GM19351 (cell line): ENCODE data around the gene CST6.

ENCODE experiments used
- ATAC-seq: cut with Tn5 transposase; IDR thresholded peaks from one replicate; pipeline ENCODE4 v1.9.1; 2021; ENCODE audit warnings: mild to moderate bottlenecking, moderate library complexity; ENCODE audit not compliant: unreplicated experiment

The CST6 gene

DNA sequence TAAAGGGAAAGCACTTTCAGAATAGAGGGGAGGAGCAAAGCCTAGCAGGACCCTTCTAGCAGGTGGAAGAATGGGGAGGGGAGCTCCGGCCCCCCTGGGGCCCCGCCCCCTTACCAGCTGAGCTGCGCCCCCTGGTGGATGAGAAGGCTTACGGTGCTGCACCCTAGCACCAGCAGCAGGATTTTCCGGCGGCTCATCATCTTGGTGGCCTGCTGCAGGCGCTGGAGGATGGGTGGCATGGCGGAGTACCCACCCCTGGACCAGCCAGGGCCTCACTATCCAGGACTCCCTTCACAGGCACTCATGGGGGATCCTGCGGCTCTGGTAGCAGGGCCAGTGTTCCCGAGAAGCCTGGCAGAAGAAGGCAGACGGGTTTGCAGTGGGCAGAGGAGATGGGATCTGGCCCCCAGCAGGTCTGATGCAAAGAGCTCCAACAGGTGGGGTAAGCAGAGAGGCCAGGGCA, 33.4 kb downstream of the CST6 start:
- ATAC-seq = no peak

DNA sequence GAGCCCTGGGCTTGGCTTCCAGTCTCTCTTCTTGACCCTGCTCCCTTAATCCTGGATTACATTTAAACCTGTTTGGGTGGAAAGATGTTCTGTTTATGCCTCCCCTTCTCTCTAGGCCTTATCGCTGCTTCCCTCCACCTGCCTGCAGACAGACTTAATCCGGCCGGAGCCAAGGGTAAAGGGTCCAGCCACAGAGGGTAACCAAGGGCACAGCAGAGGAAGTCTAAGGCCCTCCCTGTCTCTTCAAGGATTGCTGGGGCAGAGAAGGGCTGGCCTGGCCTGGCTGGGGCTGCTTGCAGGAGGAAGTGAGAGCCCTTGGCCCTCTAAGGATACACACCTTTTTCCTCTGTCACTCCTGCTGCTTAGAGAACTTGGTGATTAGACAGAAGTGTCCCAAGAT, 35.1 kb downstream of the CST6 start:
- no peak for ATAC-seq

DNA sequence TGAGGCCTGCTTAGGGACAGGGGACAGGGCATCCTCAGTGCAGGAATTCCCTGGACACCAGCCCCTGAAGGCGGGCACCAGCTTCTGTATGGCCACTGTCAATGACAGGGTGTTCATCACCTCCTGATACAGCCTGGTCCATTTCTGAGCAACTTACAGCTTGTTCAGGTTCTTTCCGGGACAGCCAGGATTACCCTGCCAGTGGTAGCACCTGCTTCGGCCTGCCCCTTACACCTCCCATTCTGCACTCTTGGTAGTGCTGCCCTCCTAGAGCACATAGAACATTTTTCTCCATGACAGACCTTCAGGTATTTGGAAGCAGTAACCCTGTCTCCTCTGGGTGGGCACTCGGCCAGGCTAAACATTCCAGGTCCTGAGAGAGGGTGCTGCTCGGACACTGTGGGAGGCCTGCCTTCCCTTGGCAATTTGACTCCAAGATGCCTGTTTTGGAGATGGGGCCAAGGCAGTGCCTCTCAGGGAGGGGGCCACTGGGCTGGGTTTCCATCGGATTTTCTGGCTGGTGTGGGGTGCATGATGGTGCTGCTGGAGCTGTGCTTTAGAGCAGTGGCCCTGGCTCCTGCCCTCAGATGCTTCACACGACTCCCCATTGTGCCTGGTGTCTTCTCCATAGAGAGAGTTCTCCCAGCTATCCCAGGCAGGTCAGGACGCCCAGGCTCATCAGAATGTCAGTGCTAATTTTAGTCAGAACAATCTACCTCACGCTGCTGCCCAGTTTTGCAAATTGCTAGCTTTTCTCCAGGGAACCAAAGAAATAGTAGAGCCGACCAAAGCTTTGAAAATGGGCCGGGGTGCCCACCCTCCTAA, 35.9 kb downstream of the CST6 start:
- no peak for ATAC-seq

DNA sequence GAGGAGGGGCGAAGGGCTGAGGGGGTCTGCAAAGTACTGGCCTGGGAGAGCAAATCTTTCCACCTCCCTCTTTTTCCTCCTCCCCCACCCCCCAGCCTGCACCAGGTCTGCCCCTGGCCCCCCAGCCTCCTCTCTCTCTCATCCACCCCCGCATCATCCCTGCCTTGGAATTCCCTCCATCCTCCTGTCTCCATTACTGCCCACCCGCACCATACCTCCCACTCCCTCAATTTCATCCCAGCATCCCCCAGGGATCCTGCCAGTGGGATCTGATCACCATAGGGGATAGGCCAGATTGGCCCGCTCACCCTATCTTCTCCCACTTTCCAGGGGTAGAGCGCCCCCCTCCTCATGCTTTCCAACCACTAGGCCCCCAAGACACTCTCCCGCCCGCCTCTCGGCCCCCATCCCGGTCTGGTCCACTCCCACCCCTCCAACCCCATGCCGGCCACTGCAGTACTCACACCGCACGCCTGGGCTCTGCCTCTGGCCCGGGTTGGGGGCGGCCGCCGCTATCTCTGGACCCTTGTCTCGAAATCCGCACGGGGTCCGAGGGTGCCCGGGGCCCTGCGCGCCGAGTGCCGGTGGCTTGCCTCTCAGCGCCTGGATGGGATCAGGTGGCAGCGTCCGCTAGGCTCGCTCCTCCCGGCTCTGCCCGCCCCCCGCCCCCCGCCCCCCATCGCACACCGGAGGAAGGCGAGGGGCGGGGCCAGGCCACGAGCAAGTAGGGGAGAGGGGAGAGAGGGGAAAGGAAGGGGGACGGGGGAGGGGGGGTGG, 36.9 kb downstream of the CST6 start, which contains the start of gene GAL3ST3:
Gene GAL3ST3 (minus strand): TSS at position 615 of the 777 bp plus-strand sequence. CDS start 3,746 bp downstream, outside the sequence.
- ATAC-seq = no peak

DNA sequence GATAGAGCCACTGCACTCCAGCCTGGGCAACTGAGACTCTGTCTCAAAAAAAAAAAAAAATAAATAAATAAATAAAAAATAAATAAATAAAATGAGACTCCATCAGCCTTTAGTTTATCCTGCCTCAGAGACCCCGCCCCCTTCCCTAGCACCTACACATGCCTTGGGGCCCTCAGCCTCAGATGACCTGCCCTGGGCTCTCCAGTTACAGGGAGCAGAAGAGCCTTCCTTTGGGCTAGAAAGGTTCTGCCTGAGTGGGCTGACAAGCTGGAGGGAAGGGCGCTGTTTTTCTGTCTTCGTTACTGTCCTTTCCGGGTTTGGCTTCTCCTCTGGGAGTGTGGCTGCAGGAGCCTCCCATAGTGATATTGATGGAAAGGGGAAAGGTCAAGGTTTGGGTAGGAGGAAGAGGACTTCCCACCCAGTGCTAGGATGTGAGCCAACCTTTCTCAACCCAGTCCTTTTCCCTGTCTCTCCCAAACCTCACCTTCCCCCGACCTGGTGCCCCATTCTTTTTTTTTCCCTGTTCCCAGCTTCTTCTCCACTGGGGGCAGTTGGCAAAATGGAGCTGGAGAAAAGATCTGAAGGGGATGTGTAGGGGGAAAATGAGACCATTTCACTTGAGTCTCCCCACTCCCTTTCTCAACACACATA, 38.9 kb downstream of the CST6 start:
- no peak for ATAC-seq

DNA sequence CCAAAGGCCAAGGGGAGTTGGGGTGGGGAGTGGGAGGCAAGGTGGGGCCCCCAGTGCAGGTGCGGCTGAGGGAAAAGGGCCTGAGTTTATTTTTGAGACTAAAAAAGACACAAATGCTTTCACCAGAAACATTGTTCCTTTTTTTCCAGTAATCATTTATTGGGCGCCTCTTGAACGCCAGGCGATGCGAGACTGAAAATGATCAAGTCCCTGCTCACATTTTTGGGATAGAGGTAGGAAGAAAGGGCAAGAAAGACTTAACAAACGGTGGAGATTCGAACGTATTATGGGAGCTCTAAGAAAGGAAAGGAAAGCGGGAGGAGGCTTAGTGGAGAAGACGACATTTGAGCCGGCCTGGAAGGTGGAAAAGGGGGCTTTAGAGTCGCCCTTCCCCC, 39.6 kb downstream of the CST6 start:
- no peak for ATAC-seq

DNA sequence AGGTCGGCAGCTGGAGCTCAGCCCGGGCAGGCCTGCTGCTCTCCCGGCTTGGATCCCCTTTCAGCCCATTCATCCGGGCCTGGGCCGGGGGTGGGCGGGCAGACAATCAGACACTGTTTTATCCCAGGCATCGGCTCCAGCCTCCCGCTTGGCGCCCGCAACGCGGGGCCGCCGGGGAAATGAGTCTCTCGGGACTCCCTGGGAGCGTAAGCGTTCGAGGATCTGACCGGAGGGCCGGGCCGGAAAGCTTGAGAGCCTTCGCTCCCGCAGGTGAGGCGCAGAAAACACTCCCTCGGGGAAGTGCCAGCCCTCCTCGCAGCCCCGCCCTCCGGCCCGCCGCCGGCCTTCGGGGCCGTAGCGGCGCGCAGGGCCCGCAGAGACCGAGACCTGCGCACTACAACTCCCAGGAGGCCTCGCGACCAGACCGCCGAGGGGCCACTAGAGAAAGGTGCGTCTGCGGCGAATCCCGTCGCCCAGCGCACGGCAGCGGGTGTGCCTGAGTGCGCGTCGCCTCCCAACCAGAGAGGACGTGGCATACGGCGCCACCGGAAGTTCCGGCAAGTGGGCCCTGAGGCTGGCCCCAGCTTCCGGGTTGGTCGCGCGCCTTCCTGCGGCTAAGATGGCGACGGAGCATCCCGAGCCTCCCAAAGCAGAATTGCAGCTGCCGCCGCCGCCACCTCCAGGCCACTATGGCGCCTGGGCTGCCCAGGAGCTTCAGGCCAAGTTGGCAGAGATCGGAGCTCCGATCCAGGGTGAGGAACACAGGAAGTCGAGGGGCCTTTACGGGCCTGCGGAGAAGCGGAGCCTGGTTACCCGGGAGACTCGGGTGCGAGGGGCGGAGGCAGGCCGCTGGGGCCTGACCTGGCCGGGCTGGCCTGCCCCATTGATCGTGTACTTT, 40.2 kb downstream of the CST6 start, which contains the start of gene SF3B2:
Gene SF3B2 (plus strand): TSS at position 599 of the 898 bp plus-strand sequence. CDS start 21 bp downstream, at position 620.
- ATAC-seq = peak; percentile 95

DNA sequence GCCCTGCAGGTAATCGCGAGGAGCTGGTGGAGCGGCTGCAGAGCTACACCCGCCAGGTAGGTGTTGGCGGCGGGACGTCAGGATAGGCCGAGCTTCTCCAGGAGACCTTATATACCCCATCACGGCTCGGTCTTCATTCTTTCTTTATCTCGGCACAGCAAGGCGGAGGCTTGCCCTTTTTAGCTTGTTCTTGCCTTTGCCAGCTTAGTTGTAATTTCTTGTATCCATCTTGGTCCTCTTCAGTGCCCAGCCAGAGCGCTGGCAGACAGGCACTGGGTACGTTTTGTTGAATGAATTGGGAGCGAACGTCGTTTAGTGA, 40.8 kb downstream of the CST6 start:
- ATAC-seq = no peak

DNA sequence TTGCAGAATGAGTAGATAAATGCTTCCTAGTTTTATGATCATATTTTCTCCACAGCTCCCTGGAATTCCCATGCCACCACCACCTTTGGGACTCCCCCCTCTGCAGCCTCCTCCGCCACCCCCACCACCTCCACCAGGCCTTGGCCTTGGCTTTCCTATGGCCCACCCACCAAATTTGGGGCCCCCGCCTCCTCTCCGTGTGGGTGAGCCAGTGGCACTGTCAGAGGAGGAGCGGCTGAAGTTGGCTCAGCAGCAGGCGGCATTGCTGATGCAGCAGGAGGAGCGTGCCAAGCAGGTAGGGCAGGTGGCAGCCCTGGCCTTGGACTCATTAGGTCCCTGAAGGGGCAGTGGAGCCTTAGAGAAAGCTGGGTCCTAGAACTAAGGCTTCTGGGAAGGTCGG, 43.2 kb downstream of the CST6 start:
- ATAC-seq = no peak

DNA sequence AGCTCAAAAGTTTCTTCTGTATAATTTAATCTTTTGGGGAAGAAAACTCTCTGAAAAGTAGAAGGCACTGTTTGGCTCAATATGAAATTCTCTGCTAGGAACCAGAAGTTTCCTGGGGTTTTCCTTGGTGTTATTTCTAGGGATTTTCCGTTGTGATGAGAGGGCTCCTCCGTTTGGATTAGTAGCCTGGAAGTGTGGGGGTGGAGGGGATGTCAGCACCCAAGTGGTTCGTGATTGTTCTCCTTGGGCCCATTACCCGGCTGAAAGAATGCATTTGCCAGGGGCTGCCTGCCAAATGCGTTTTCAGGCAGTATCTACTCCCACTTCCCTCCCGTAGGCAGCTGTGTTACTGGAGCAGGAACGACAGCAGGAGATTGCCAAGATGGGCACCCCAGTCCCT, 44.7 kb downstream of the CST6 start:
- ATAC-seq = no peak

DNA sequence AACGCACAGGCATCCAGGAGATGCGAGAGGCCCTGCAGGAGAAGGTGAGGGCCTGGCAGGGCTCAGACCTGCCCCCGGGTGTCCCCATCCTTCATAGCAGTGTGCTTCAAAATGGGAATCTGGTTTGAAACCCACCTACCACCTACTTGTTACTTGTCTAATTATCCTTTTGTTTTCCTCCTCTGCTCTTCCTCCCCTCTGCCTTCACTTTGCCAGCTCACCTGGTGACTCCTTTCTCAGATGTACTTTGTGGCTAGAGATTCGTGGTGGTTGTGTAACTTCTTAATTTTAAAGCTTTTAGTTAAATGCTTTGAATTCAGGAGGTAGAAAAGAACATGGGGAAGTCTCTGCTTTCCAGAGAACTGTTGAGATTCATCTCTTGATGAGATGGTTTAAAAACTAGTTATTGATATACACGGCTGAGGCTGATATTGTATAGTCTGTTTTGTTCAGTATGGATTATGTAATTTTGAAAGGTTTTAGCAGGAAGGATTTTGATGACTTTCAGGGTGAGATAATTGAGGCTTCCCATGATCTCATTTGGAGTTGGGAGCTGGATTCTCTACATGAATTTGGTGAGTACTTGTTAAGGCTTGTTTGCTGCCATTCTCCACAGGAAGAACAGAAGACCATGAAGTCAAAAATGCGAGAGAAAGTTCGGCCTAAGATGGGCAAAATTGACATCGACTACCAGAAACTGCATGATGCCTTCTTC, 48.3 kb downstream of the CST6 start:
- no peak for ATAC-seq

DNA sequence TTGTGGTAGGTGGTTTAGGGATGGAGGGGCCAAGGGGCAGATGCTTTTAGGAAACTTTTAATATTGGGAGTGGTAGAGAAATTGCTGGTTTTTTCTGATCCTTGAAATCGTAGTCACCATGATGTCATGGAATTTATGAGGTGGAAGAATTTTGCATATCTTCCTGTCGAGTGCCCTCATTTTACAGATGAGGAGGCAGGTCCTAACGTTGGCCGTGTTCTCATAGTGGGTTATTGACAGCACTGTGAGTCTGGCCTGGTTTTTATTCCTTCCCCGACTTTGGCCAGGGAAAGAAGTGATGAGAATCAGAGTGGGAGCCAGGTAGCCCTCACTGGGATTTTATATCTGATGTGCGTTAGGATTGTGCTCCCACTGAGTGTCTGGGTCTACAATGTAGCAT, 49.5 kb downstream of the CST6 start:
- ATAC-seq = no peak

DNA sequence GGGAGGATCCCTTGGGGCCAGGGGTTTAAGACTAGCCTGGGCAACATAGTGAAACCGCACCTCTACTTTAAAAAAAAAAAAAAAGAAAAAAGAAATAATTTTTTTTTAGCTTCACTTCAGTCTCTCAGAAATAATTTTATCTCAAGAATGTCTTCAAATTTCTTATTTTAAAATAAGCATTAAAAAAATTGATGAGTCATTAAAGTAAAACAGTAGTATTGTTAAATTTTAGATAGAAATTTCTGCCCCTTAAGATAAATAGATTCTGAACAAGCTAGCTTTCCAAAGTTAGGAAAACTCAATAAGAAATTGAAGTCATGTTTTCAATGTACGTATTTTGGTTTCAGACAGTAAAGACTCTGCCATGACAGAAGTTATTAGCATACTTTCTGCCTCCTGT, 50.6 kb downstream of the CST6 start:
- no peak for ATAC-seq
